ENCODE results near the gene DTWD2.

GRCh38 chr5:118953652-118954005, 34.7 kb downstream of the DTWD2 start:
- TF ChIP-seq CTCF (IDR thresholded peaks at IDR 0.05; ENCODE audit: poor library complexity) (no peak), EZH2phosphoT487 (IDR thresholded peaks at IDR 0.05; ENCODE audit: low read depth, severe bottlenecking, unreplicated experiment) (no peak)

Measured in hepatocyte (in vitro differentiated cells).